Panc1 (cell line): ENCODE measurements around the gene MRPL27. TPM values are rescaled to one million over a fixed set of nuclear protein-coding genes. Genes with fewer than 3 reads are reported as not detected.

Source experiments
- ATAC-seq: fragments of 200-7000 bp; cut with Tn5 transposase; 2 replicates; pipeline ENCODE4 v1.9.1; 2020; ENCODE audit warnings: mild to moderate bottlenecking, moderate library complexity
- Bru-seq: library from RNA; stranded (reverse); fragments of 400-500 nt; gene quantifications from one replicate; lab custom pipeline; 2021; lab: Mats Ljungman, UMichigan
- BruChase-seq, 2 experiments: library from RNA; stranded (reverse); fragments of 400-500 nt; gene quantifications; one replicate each; lab custom pipeline; 2021; lab: Mats Ljungman, UMichigan
- BruUV-seq: library from RNA; stranded (reverse); fragments of 400-500 nt; replicated peaks from 2 replicates; lab custom pipeline; 2021; lab: Mats Ljungman, UMichigan
- CTCF ChIA-PET: fragments of 300-600 bp; sonication (Branson Sonifier 250); formaldehyde crosslinking; loops from one replicate; lab custom pipeline; 2022; ENCODE audit warnings: antibody characterized with exemption; lab: Charles Lee
- POLR2A ChIA-PET: fragments of 300-600 bp; sonication (Branson Sonifier 250); formaldehyde crosslinking; loops from one replicate; lab custom pipeline; 2022; ENCODE audit warnings: antibody characterized with exemption; lab: Charles Lee
- DNase-seq: peaks from one replicate; pipeline ENCODE4 v3.0.0-alpha.2; 2010; ENCODE audit warnings: low read depth, low spot score
- H3K27ac ChIP-seq: 2 replicates; pipeline ENCODE4 v1.5.1; 2011; ENCODE audit warnings: mild to moderate bottlenecking, low read length, inconsistent platforms
- H3K27me3 ChIP-seq: fragments of 200-500 bp; sonication (Bioruptor generic); 2 replicates; pipeline ENCODE4 v1.6.0; 2014; ENCODE audit warnings: low read length, inconsistent platforms; ENCODE audit not compliant: control insufficient read depth, insufficient read depth
- H3K36me3 ChIP-seq: fragments of 200-500 bp; sonication (Bioruptor generic); 2 replicates; pipeline ENCODE4 v1.5.1; 2014; ENCODE audit warnings: inconsistent platforms, mild to moderate bottlenecking, low read length, moderate library complexity; ENCODE audit not compliant: control insufficient read depth, insufficient read depth
- H3K4me1 ChIP-seq: 2 replicates; pipeline ENCODE4 v1.5.1; 2011; ENCODE audit warnings: inconsistent platforms, mild to moderate bottlenecking, low read length, moderate library complexity; ENCODE audit not compliant: control insufficient read depth, insufficient read depth
- H3K4me3 ChIP-seq, 2 experiments: 2 replicates each; pipeline ENCODE4 v1.5.1; 2011 to 2012; ENCODE audit warnings: low read depth in 2 of 2, low read length in 2 of 2, mild to moderate bottlenecking in 2 of 2, inconsistent platforms in 1 of 2, moderate library complexity in 1 of 2
- H3K9me3 ChIP-seq: fragments of 200-500 bp; sonication (Bioruptor generic); 2 replicates; pipeline ENCODE4 v1.5.1; 2014; ENCODE audit warnings: low read depth, mild to moderate bottlenecking, inconsistent platforms, low read length, moderate library complexity; ENCODE audit not compliant: control insufficient read depth, insufficient read depth
- POLR2AphosphoS5 ChIP-seq: IDR thresholded peaks from 2 replicates; pipeline ENCODE4 v1.6.1; 2012; ENCODE audit warnings: mild to moderate bottlenecking, low read depth, low read length, moderate library complexity
- SIN3A ChIP-seq: IDR thresholded peaks from 2 replicates; pipeline ENCODE4 v1.6.1; 2012; ENCODE audit warnings: low read depth, mild to moderate bottlenecking, low read length, moderate library complexity, borderline replicate concordance; ENCODE audit not compliant: insufficient read depth
- TCF7L2 ChIP-seq: IDR thresholded peaks from 2 replicates; pipeline ENCODE4 v1.6.1; 2011; ENCODE audit warnings: mild to moderate bottlenecking, low read depth, low read length, inconsistent platforms
- in situ Hi-C: cut with HindIII; loops from 2 replicates; pipeline ENCODE4 v1.10.0; 2016; ENCODE audit warnings: low sequenced_read_pairs, low pct_unique_long_range_greater_than_20kb
- intact Hi-C: fragments of 100-400 bp; cut with micrococcal nuclease; formaldehyde crosslinking; loops from one replicate; pipeline ENCODE4 v1.10.0; 2022; ENCODE audit not compliant: unreplicated experiment
- long read RNA-seq: library from polyadenylated mRNA; unstranded; transcript quantifications from one replicate; pipeline ENCODE4 v2.0.0, GENCODE V29; 2021; ENCODE audit not compliant: unreplicated experiment
- polyA plus RNA-seq: library from polyadenylated mRNA; unstranded; fragments of >200 nt; gene quantifications from one replicate; pipeline ENCODE4 v1.2.1, GENCODE V29; 2012; ENCODE audit warnings: missing spikeins; ENCODE audit not compliant: insufficient read length
- total RNA-seq: library from RNA; stranded (reverse); gene quantifications from one replicate; pipeline ENCODE4 v1.2.1, GENCODE V29; 2021; ENCODE audit not compliant: unreplicated experiment
- TF ChIP-seq, protein P1 (sequence below): fragments of 450-650 bp; IDR thresholded peaks from 2 replicates; pipeline ENCODE4 v1.5.1; 2017; ENCODE audit warnings: mild to moderate bottlenecking
- TF ChIP-seq, protein P2 (sequence below), 2 experiments: IDR thresholded peaks; 2 replicates each; pipeline ENCODE4 v1.6.1; 2011 to 2012; ENCODE audit warnings: low read depth in 2 of 2, control low read depth in 1 of 2, low read length in 1 of 2, mild to moderate bottlenecking in 1 of 2, moderate library complexity in 1 of 2; ENCODE audit not compliant: insufficient read depth in 1 of 2

Gene MRPL27
- total RNA-seq (136 TPM), Bru-seq, nascent RNA (percentile 97 among the genes with signal in this experiment), BruChase-seq, experiment 1, labeled RNA remaining after a 2-hour chase (percentile 94 among the genes with signal in this experiment), BruChase-seq, experiment 2, labeled RNA remaining after a 6-hour chase (percentile 93 among the genes with signal in this experiment)
- 132 TPM for polyA plus RNA-seq
- long read RNA-seq, transcript MRPL27-202 (3 exons, 2,441 nt) = minor isoform, 6 of 133 reads
- long read RNA-seq, transcript MRPL27-201 (4 exons, 716 nt) = major isoform, 103 of 133 reads
- long read RNA-seq, partial matches to known transcripts = 2 of 133 reads
- long read RNA-seq, other reads (novel, unspliced or antisense) = 20 of 133 reads

DNA sequence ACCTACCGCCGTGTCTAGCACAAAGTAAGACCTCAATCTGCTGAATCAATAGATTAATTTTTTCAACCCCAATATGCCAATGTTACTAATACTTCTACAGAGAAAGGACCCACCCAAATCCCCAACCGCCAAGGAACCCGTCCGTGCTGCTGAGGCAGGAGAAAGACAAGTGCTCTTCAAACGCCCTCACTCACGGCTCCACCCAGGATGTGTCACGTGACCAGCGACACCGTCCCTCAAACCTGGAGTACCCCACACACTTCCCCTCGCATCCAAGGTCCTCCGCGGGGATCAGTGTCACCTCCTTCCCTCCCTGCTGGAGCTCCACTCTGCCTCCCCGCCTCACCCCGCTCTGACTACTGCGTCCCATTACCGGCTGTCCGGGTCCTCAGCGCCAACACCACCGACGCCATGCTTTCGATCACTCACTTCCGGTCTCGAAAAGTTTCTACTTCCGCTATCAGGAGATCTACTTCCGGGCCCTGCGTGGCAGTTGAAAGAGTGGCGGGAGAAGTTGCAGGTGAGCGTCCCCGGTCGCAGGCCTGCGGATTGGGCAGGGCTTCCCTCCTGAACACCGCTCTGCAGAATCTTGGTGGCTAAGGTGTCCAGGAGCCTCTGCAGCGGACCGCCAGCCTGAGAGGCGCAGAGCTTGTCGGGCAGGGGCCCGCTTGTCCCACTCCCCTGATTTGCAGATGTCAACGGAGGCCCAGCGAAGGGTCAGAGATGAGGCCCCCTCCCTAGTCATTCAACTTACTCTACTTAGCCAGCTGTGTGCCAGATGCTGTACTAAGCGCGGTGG lies at the start of gene MRPL27, which contains the start of gene EME1:
MRPL27 (minus strand) TSS at position 427 of the 799 bp plus-strand sequence; CDS start at position 413, 14 bp downstream.
EME1 (plus strand) TSS at position 472 of the 799 bp plus-strand sequence. CDS start 1,980 bp downstream, outside the sequence.
- in situ Hi-C loops = no loop called here

DNA sequence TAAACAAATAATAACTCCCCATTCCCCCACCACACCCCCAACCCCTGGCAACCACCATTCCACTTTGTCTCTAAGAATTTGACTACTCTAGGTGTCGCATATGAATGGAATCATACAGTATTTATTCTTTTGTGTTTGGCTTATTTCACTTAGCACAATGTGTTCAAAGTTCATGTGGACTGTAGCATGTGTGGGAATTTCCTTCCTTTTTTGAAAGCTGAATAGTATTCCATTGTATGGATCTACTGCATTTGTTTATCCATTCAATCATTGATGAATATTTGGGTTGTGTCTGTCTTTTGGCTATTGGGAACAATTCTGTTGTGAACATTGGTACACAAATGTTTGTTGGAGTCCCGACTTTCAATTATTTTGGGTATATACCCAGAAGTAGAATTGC lies 49.8 kb upstream of the MRPL27 start:
- DNase-seq (no peak), ATAC-seq (no peak)
- Histone ChIP-seq H3K9me3 (no peaks in the 10 kb centered on the region), H3K4me3 (no peak overlapping the region), H3K4me1 (peaks cover 20% of the 10 kb centered on the region), H3K27me3 (no peaks in the 10 kb centered on the region), H3K27ac (no peak overlapping the region), H3K36me3 (no peaks in the 10 kb centered on the region; the same call in 1 of the 2 replicates)
- BruUV-seq = no TSS peak
- intact Hi-C loops = no loop called here
- ChIA-PET CTCF (no interaction called here), POLR2A (interaction anchor here (0.6 kb wide), 1 partner anchor 307 kb away, joined by 3 read pairs; no protein-coding TSS in a partner anchor)
- no peak for TF ChIP-seq TCF7L2
- no peak for TF ChIP-seq SIN3A
- TF ChIP-seq, protein P1, sequence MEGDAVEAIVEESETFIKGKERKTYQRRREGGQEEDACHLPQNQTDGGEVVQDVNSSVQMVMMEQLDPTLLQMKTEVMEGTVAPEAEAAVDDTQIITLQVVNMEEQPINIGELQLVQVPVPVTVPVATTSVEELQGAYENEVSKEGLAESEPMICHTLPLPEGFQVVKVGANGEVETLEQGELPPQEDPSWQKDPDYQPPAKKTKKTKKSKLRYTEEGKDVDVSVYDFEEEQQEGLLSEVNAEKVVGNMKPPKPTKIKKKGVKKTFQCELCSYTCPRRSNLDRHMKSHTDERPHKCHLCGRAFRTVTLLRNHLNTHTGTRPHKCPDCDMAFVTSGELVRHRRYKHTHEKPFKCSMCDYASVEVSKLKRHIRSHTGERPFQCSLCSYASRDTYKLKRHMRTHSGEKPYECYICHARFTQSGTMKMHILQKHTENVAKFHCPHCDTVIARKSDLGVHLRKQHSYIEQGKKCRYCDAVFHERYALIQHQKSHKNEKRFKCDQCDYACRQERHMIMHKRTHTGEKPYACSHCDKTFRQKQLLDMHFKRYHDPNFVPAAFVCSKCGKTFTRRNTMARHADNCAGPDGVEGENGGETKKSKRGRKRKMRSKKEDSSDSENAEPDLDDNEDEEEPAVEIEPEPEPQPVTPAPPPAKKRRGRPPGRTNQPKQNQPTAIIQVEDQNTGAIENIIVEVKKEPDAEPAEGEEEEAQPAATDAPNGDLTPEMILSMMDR = no peak
- TF ChIP-seq, protein P2, sequence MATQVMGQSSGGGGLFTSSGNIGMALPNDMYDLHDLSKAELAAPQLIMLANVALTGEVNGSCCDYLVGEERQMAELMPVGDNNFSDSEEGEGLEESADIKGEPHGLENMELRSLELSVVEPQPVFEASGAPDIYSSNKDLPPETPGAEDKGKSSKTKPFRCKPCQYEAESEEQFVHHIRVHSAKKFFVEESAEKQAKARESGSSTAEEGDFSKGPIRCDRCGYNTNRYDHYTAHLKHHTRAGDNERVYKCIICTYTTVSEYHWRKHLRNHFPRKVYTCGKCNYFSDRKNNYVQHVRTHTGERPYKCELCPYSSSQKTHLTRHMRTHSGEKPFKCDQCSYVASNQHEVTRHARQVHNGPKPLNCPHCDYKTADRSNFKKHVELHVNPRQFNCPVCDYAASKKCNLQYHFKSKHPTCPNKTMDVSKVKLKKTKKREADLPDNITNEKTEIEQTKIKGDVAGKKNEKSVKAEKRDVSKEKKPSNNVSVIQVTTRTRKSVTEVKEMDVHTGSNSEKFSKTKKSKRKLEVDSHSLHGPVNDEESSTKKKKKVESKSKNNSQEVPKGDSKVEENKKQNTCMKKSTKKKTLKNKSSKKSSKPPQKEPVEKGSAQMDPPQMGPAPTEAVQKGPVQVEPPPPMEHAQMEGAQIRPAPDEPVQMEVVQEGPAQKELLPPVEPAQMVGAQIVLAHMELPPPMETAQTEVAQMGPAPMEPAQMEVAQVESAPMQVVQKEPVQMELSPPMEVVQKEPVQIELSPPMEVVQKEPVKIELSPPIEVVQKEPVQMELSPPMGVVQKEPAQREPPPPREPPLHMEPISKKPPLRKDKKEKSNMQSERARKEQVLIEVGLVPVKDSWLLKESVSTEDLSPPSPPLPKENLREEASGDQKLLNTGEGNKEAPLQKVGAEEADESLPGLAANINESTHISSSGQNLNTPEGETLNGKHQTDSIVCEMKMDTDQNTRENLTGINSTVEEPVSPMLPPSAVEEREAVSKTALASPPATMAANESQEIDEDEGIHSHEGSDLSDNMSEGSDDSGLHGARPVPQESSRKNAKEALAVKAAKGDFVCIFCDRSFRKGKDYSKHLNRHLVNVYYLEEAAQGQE (IDR thresholded peaks at IDR 0.05; ENCODE audit: insufficient read depth in 1 of 2, low read depth in 2 of 2, low read length in 1 of 2) = no peak
- TF ChIP-seq POLR2AphosphoS5 = no peak
- in situ Hi-C loops = no loop called here

More for the DNA sequence above, at the start of gene MRPL27, which contains the start of gene EME1:
- ATAC-seq = peak; percentile 98
- ChIA-PET CTCF (interaction anchor here (1.1 kb wide), 1 partner anchor 10 kb away, joined by 8 read pairs; no protein-coding TSS in a partner anchor), POLR2A (interaction anchor here (0.7 to 2.2 kb wide), 2 partner anchors 23 to 288 kb away, joined by 3 to 5 read pairs; no protein-coding TSS in a partner anchor)
- TF ChIP-seq POLR2AphosphoS5 (peak; percentile 99), TCF7L2 (peak; percentile 60), SIN3A (peak; percentile 98; the same call in 1 of the 2 replicates)
- TF ChIP-seq, protein P1 = no peak
- TF ChIP-seq, protein P2 (IDR thresholded peaks at IDR 0.05; ENCODE audit: insufficient read depth in 1 of 2, low read depth in 2 of 2, low read length in 1 of 2) = no peak
- BruUV-seq = TSS peak; percentile 86
- H3K9me3 ChIP-seq = no peaks in the 10 kb centered on the region
- H3K27ac ChIP-seq = peak within 1 kb of the TSS; percentile 86
- intact Hi-C loops = no loop called here
- DNase-seq = peak; percentile 80
- H3K4me1 ChIP-seq = peaks cover 5% of the 10 kb centered on the region
- H3K36me3 ChIP-seq = peaks cover 18% of the 10 kb centered on the region
- no peaks in the 10 kb centered on the region for H3K27me3 ChIP-seq
- peak within 1 kb of the TSS; percentile 53 to 95 for H3K4me3 ChIP-seq
